GM18508 (cell line): ENCODE results near the gene CDX2.
A peak's percentile ranks its signal among the peaks of the same experiment; 100 is the strongest.
"Not testable (repeated sequence)": the region's sequence is repeated elsewhere in the genome, so short reads cannot be mapped to it uniquely, and the experiment has no call there.

Experiments
- ATAC-seq: cut with Tn5 transposase; IDR thresholded peaks from one replicate; pipeline ENCODE4 v1.9.1; 2021; ENCODE audit warnings: moderate number of reproducible peaks; ENCODE audit not compliant: insufficient read depth, unreplicated experiment

CDX2 gene, protein sequence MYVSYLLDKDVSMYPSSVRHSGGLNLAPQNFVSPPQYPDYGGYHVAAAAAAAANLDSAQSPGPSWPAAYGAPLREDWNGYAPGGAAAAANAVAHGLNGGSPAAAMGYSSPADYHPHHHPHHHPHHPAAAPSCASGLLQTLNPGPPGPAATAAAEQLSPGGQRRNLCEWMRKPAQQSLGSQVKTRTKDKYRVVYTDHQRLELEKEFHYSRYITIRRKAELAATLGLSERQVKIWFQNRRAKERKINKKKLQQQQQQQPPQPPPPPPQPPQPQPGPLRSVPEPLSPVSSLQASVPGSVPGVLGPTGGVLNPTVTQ

DNA sequence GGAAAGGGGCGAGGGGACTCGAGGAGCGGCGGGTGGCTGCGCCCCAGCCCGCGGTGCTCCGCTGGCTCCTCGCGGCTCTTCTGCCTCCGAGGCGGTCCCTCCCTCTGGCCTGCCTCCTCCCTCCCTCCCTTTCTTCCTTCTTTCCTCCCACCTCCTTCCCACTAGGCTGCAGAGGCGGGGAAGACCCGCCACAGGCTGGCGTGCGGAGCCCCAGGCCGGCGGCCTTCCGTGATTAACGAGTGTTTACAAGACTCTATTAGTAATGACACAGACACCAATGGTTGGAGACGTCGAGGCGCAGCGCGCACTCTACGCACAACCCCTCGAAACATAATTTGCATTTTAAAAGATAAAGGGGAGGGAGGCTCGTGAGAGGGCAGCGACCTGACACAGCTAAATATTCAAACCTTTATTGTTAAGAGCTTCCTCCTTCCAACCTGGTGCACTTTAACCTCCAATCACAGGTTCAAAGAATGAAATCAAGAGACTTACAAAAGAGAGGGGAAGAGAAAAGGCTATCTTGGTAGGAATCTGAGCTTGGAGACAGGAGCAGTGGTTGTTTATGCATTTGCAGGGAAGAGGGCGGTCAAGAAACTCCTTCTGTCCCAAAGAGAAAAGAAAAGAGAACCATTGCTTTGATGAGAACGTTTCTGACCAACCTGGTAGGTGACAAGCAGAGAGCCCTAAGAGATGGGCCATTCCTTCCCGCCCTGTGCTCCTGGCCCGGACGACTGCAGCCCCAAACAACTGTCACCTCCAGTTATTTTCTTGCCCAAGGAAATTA lies at the start of gene CDX2:
CDX2 (minus strand) TSS at position 234 of the 784 bp plus-strand sequence. CDS start 309 bp downstream, outside the sequence.
- no peak for ATAC-seq

DNA sequence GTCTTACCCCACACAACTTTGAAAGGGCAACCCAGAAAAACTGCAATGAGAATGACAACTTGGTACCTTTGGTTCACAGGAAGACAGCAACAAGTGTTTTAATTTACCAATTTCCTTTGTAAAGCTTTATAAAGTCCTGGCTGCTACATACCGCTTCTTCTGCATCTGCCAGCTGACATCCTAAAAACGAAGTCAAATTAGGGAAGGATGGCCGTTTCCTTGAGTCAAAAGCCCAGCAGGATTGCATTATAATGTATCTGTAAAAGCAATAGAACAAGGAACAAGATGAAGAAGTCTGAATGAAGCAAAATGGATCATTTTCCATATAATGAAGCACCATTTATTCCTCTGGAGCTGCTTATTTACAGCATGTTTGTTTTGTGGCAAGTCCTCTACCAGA lies 45.2 kb upstream of the CDX2 start:
- no peak for ATAC-seq

DNA sequence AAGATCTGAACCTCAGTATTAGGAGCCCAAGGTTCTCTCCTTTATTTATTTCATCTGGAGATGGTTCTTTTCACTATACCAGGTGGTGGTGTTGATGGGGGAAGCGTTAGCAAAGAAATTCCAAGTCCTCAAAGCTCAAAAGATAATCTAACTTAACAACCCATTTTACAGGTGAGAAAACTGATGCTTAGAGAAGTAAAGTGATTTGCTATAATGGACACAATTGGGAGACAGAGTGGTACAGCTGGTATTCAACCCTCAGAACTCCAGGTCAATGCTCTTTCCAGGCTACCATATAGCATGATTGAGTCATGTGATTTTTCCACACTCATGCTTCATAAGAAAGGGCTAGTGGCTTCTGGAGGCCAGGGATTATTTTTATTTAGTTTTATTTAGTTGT lies 44.4 kb upstream of the CDX2 start:
- ATAC-seq: no peak

DNA sequence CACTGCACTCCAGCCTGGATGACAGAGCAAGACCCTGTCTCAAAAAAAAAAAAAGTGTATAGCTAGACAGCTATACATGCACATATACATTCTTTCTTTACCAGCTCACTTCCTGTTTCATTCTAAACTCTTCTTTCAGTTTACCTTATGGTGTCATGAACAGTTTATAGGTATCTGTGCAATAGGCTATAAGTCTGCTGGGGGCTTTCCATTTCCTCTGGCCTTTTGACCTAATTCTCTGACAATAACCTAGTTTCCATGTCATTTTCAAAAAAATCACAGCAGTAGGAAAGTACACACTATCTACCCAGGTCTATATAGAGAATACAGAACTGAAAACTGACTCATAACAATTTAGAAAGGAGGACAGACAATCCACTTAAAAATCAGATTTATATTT lies 43.8 kb upstream of the CDX2 start:
- ATAC-seq: peak; percentile 86

DNA sequence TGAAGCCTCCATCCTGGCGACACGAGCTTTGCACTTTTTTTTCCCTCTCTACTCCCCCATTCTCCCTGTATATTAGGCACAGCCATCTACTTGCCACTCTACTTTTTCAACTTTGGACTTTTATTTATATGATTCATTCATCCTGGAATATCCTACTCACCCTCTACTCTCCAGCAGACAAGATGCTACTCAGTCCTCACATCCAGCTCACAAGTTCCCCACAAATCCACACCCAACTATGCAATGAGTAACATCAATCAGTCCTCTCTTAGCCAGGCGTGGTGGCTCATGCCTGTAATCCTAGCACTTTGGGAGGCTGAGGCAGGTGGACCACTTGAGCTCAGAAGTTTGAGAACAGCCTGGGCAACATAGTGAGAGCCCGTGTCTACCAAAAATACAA lies 43.3 kb upstream of the CDX2 start:
- no peak for ATAC-seq

DNA sequence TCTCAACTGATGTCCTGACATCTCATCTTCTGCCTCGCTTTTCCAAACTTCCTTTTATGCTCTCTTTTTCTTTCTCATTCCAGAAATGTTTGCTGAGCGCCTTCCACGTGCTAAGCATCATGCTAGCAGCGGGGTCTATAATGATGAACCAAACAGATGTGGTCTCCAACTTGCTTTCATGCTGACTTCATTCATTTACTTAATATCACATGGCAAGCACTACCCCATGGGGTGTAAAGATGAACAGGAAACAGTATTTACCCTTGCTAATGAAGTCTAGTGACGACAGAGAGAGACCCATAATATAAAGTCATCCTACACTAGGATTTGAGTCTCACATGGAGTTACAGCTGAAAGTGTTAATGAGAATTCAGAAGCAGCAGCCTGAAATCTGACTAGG lies 40.9 kb upstream of the CDX2 start:
- ATAC-seq: no peak

DNA sequence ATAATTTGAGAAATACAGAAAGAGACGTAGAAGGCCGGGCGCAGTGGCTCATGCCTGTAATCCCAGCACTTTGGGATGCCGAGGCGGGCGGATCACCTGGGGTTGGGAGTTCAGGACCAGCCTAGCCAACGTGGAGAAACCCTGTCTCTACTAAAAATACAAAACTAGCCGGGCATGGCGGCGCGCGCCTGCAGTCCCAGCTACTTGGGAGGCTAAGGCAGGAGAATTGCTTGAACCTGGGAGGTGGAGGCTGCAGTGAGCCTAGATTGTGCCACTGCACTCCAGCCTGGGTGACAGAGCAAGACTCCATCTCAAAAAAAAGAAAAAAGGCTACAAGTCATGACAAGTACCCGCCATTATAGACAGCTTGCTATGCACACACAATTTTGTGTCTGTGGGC lies 35.9 kb upstream of the CDX2 start:
- ATAC-seq: not testable (repeated sequence)

DNA sequence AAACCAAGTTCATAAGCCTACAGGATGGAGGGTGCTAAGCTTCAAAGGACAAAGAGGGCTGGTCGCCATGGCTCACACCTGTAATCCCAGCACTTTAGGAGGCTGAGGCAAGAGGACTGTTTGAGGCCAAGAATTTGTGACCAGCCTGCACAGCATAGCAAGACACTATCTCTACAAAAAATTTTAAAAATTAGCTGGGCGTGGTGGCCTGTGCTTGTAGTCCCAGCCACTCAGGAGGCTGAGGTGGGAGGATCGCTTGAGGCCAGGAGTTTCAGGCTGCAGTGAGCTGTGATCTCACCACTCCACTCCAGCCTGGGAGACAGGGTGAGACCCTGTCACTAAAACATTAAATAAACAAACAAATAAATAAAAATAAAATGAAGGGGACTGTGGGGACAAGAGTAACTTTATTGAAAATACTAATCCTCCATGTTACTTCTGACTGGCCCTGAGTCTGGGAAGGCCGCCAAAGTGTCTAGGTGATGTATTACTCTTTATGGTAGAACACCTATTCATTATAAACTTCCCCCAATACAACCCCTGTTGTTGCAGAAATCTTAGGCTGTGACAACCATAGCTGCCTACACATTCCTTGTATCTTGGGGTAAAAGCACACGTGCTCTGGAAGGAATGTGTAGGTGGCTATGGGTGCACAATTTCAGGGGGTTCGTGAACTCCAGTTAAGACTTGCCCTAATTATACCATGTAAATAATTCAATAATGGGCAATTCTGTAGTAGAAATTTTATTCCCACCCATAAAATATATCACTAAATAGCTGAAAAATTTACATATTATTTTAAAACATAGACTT lies 34.0 kb upstream of the CDX2 start:
- ATAC-seq: no peak

DNA sequence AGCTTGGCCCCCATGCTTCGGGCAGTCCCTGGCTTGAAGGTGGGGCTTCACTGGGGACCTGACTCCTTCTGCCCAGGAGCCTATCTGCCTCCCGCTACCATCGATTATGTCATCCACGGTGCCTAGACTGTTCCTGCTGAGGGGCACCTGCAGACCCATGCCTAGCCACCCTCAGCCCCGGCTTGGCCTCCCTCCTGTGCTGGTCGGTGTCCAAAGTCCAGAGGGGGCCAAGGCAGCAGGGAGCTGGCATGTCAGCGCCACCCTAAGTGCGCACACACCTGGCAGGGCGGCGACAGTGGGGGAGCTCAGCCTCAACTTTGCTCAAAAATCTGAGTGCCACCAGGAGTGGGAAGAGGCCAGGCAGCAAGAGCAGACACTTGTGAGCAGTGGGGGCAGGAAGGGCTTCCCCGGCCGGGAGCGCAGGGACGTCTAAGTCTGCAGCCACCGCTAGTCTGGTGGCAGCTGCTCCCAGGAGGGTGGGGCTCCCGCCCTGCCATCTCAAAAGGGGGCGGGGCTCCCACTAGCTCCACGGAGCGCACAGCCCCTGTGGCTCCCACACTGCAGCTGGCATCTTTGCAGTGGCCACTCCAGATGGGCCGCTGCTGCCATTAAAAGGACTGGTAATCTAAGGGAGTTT lies 32.8 kb upstream of the CDX2 start:
- no peak for ATAC-seq

DNA sequence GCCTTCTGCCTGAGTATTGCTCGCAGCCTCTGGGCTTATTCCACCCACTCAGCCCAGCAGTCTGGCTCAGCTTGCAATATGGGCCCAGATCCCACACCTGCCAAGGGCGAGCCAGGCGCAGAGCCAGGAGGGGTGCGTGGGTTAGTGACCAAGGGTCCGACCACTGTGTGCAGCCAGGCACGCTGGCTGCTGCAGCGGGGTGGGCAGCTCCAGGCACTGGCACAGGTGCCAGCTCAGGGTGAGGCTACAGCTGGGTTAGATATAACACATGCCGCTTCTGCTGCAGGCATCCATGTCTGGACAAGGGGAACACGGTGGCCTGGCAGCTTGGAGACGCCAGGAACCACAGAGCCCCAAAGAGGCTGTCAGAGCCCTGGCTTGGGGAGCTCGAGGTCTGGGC lies 31.9 kb upstream of the CDX2 start:
- ATAC-seq: no peak

DNA sequence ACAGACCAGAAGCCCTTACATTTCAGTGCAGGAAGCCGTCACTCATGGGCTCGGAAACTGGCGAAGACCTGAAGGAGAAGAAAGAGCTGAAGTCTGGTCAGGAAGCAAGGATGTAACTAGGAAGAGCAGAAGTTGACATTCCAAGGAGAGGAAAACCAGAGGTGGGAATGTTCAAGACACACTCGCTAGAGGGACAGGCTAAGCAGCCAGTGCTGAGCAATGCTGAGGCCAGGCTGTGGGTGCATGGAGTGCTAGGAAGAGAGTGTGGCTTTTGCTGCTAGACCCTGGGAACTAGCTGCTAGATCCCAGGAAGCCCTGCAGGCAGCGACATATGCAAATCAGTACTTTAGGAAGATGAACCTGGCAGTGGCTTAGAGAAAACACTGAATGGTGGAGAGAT lies 31.5 kb upstream of the CDX2 start:
- ATAC-seq: no peak

DNA sequence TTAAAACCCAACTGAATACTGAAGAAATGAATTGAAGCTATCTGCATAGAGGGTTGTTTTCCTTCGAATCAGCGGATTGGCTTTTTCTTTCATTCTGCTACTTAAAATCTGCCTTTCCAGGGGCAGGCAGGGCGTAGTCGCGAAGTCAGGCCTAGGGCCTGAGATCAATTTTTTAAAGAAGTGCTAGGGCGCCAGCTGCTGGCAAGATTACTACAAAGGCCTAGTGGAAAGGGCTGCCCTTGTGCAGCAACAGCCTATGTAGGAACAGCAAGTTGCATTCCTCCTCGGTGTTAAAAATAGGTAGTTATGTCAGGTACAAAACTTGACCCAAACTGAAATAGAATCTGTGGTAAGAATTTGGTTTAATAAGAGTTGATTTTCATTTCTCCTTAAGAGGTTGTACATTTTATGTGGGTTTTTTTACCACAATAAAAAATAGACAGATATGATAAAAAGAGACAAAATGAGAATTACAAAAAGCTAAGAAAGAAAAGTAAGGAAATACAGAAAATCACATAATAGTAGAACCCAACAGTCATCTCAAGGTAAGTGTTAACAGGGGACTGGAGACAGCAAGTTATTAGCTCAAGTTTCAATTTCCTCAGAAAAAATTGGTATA lies 28.9 kb upstream of the CDX2 start:
- ATAC-seq: no peak

DNA sequence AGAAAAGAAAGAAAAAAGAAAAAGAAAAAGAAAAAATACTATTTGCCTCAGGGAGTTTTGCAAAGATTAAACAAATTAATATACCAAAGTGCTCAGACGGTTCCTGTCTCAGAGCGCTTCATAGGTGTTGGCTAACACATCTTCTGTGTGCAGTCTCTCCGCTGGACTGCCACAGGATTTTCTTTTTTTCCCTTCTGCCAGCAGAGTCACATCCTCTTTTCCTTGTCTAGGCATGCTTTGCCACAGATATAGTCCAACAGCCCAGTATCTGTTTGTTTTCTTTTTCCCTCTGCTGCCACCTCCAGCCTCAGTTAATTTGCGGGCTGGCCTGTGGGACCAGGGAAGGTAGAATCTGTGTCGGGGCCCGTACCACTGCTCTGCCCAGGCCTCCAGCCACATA lies 22.8 kb upstream of the CDX2 start:
- ATAC-seq: no peak

DNA sequence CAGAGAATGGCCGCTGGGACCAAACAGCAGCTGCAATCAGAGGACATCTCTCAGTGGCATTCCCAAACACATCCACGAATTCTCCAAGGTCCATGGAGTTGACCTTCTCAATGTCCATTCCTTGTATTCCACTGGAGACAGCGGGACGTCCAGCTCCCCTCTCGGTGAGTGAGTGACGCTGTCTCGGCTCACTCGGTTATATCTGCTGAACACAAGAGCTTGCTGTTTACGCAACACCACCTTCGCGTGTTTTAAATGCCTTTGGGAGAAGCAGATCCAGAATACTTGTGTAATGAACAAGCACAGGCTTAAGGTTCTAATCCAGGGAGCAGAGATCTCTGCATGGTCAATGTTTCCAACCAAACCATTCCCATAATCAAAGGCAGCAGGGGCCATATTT lies 19.4 kb upstream of the CDX2 start, which contains the start of gene URAD:
URAD (minus strand) TSS at position 174 of the 400 bp plus-strand sequence; CDS start at position 118, 56 bp downstream.
- no peak for ATAC-seq

DNA sequence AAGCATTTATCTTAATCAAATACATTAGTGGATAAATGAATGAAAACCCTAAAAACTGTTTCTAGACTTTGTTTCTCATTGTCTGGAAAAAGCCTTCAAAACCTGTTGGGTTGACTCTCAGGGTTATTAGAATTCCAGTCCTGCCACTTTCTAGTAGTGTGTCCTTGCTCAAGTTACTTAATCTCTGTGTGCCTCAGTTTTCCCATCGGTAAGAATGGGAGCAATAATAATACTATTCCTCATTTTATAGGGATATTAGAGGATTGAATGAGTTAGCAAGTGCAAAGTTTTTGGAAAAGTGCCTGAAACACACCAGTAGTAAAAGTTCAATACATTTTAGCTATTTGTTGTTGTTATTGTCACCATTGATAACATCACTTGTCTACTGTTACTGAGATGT lies 16.5 kb upstream of the CDX2 start:
- ATAC-seq: no peak

DNA sequence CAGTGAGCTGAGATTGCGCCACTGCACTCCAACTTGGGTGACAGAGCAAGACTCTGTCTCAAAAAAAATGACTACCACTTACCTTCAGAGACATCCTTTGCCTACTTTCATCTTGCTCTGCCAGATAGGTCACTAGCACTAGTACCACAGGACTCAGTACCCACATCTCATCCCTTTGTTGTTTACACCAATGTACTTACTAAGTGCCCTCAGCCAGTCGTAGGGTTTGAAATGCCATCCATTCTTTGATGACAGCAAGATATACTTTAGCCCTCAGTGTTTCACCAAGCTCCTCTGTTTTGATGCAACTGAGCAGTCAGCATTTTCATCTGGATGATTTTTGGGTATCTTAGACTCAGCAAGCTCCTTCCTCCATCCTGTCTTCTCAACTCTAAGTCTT lies 13.2 kb upstream of the CDX2 start:
- no peak for ATAC-seq

DNA sequence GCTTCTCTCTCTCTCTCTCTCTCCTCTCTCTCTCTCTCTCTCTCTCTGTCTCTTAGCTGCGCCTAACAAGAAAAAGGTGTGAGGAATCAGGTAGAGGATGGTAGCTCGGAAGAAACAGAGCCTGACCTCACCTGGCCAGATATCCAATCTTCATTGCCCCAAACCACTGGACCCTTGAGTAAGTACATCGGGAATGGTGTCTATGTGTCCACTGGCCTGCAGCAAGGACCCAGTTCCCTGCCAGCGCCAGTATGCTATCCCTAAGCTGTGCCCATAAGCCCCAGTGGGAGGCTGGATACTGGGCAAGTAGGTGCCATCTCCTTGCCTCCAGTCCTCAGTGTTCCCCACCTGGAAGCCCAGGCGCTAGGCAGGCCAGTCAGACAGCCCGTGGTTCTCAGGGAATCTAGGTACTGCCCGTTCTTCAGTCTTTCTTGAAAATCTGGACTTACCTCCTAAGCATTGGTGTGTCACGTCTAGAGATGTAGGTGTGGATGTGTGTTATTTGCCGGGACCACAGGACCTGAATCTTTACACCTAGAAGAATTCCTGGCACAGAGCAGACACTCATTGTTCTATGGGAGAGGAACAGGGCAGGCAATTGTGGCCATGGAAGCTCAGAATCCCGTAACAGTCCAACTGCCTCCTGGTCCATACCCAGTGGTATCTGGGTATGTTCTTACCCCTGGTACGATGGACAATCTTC lies 12.0 kb upstream of the CDX2 start:
- ATAC-seq: no peak

DNA sequence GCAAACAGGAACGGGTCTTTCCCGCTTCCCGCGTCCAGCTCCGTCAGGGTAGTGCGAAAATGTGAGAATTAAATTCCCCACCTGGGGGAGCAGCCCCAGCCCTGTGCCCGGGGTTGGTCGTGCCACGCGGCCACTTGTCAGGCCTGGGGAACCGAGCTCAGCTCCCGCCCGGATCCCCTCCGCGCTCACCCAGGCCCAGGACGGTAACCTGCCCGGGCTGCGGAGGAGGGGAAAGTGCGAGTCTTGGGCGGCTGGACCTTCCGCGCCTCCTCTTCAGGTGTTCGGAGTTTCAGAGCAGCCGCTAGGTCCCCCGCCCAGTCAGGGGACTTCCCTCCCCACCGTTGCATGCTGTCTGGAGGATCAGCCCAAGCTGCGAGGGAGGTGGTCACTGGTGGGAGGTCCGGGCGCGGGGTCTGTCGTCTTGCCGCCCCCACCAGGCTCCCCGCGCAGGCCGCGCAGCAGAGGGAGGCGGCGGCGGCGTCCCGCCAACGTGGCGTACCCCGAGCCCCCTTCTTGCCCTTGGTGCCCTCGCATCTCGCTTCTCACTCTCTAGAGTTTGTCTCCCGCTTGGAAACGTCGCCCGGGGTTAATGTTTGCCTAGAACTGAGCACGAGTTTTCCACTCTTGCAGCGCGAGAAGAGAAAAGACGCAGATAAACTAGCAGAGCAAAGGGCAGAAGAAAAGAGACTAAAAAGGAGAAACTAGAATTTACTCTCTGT lies 11.3 kb upstream of the CDX2 start:
- no peak for ATAC-seq

DNA sequence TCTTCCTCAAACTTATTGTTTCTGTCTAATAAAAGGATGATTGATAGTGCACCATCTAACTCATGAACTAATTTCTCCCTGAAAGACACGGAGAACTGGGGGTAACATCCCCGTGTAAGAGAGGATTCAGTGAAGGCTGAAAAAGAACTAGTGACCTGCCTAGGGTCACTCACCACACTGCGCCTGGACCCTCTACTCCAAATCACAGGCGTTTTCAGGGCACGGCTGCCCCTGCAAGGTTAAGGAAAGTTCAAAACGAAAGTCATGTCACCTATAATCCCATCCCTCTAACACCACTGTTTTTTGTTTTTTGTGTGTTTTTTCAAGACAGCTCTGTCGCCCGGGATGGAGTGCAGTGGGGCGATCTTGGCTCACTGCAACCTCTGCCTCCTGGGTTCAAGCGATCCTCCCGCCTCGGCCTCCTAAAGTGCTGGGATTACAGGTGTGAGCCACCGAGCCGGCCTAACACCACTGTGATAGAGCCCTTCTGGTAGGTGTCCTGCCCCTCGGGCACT lies 10.7 kb upstream of the CDX2 start:
- ATAC-seq: no peak
